Measurements from ENCODE around the gene CDK6. TPM values are rescaled to one million over a fixed set of nuclear protein-coding genes. Genes with fewer than 3 reads are reported as not detected.
A peak's percentile ranks its signal among the peaks of the same experiment; 100 is the strongest.

Gene CDK6
- total and polyA plus RNA-seq, 4 donors = 3.3 to 35.0 (median 12.0) TPM

GRCh38 chr7:92698237-92698841, 138.0 kb downstream of the CDK6 start:
- Histone ChIP-seq H3K36me3 (ENCODE audit: control insufficient read depth in 4 of 4, insufficient read depth in 3 of 4, low read depth in 1 of 4, low read length in 3 of 4) (no peaks in the 10 kb centered on the region), H3K4me1 (ENCODE audit: control insufficient read depth in 4 of 4, insufficient read depth in 4 of 4, low read length in 3 of 4) (peaks cover 0 to 37% (median 25%) of the 10 kb centered on the region in 4 donors), H3K27me3 (ENCODE audit: control insufficient read depth in 4 of 4, insufficient read depth in 4 of 4, low read length in 3 of 4) (no peaks in the 10 kb centered on the region), H3K27ac (ENCODE audit: low read depth in 1 of 2, low read length in 2 of 2) (no peak overlapping the region), H3K9me3 (ENCODE audit: control insufficient read depth in 4 of 4, low read length in 3 of 4) (no peaks in the 10 kb centered on the region), H3K4me3 (ENCODE audit: low read depth in 1 of 3, low read length in 3 of 3) (no peak overlapping the region), H3K9ac (ENCODE audit: low read depth in 1 of 2, low read length in 2 of 2) (no peak overlapping the region)
- TF ChIP-seq FOXA1 (IDR thresholded peaks at IDR 0.05) (no peak), RAD21 (IDR thresholded peaks at IDR 0.05) (peak in 1 of 2 donors; percentile 8)
- WGBS = 58% methylated on average over 12 of the region's 12 CpGs
- no peak for DNase-seq (ENCODE audit: low spot score)

GRCh38 chr7:92697414-92697813, 139.0 kb downstream of the CDK6 start:
- no peak for DNase-seq (ENCODE audit: low spot score)
- no peak overlapping the region for H3K27ac ChIP-seq (ENCODE audit: low read depth in 1 of 2, low read length in 2 of 2)
- no peaks in the 10 kb centered on the region for H3K9me3 ChIP-seq (ENCODE audit: control insufficient read depth in 4 of 4, low read length in 3 of 4)
- H3K4me1 ChIP-seq (ENCODE audit: control insufficient read depth in 4 of 4, insufficient read depth in 4 of 4, low read length in 3 of 4) = peaks cover 0 to 37% (median 25%) of the 10 kb centered on the region in 4 donors
- no peak overlapping the region for H3K4me3 ChIP-seq (ENCODE audit: low read depth in 1 of 3, low read length in 3 of 3)
- no peak for TF ChIP-seq RAD21 (IDR thresholded peaks at IDR 0.05)
- TF ChIP-seq CTCF (IDR thresholded peaks at IDR 0.05; ENCODE audit: low read depth, low read length, missing input control) = no peak
- TF ChIP-seq ATF3 (IDR thresholded peaks at IDR 0.05) = no peak
- no peak for TF ChIP-seq FOXA1 (IDR thresholded peaks at IDR 0.05)
- TF ChIP-seq SP1 (IDR thresholded peaks at IDR 0.05) = no peak
- no peak for TF ChIP-seq NR2F2 (IDR thresholded peaks at IDR 0.05)
- TF ChIP-seq TAF1 (conservative IDR thresholded peaks at IDR 0.05) = no peak
- TF ChIP-seq JUND (IDR thresholded peaks at IDR 0.05) = no peak
- TF ChIP-seq ZBTB33 (IDR thresholded peaks at IDR 0.05) = no peak
- no peak for TF ChIP-seq FOXA2 (IDR thresholded peaks at IDR 0.05)
- TF ChIP-seq HNF4A (conservative IDR thresholded peaks at IDR 0.05) = no peak
- no peak for TF ChIP-seq HNF4G (IDR thresholded peaks at IDR 0.05)
- TF ChIP-seq YY1 (IDR thresholded peaks at IDR 0.05) = no peak
- no peak for TF ChIP-seq REST (IDR thresholded peaks at IDR 0.05)
- TF ChIP-seq EGR1 (IDR thresholded peaks at IDR 0.05; ENCODE audit: low read depth in 2 of 2) = no peak
- no peak for TF ChIP-seq GABPA (IDR thresholded peaks at IDR 0.05 in 1 of 2, conservative IDR thresholded peaks at IDR 0.05 in 1 of 2)
- TF ChIP-seq MAX (IDR thresholded peaks at IDR 0.05) = no peak
- no peak for TF ChIP-seq RXRA (IDR thresholded peaks at IDR 0.05)
- H3K27me3 ChIP-seq (ENCODE audit: control insufficient read depth in 4 of 4, insufficient read depth in 4 of 4, low read length in 3 of 4) = no peaks in the 10 kb centered on the region
- H3K9ac ChIP-seq (ENCODE audit: low read depth in 1 of 2, low read length in 2 of 2) = no peak overlapping the region
- no peaks in the 10 kb centered on the region for H3K36me3 ChIP-seq (ENCODE audit: control insufficient read depth in 4 of 4, insufficient read depth in 3 of 4, low read depth in 1 of 4, low read length in 3 of 4)
- WGBS = 87% methylated on average over 2 of the region's 2 CpGs

All from liver (tissue), 9 donors.